ENCODE measurements around the gene ADGRG6.

DNA sequence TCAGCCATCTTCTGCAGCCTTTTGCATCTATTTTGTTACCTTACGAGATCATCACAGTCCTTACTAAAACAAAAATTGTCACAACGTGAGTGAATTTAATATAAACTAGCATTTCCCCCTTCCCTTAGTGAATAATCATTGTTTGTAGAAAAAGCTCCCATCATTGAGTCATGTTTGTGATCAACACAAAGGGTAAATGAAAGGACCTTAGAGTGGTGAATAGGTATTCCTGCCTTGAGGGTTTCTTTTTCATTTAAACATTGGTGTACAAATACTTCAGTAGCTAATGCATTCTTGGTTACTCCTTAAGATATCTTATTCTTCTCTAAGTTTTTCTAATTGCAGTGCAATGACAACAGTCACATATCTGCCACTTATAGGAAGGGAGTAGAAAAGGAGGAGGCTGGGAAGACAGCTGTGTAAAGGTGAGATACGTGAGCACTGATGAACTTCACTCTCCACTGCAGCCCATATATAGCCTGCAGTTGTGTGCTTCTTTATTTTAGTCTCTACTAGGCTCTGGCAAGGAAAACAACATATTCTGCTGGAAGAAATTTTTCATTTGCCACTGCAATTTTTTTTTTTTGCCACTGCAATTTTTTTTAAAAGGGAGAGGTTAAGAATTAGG lies 27.8 kb downstream of the ADGRG6 start:
- TF ChIP-seq, protein P1, sequence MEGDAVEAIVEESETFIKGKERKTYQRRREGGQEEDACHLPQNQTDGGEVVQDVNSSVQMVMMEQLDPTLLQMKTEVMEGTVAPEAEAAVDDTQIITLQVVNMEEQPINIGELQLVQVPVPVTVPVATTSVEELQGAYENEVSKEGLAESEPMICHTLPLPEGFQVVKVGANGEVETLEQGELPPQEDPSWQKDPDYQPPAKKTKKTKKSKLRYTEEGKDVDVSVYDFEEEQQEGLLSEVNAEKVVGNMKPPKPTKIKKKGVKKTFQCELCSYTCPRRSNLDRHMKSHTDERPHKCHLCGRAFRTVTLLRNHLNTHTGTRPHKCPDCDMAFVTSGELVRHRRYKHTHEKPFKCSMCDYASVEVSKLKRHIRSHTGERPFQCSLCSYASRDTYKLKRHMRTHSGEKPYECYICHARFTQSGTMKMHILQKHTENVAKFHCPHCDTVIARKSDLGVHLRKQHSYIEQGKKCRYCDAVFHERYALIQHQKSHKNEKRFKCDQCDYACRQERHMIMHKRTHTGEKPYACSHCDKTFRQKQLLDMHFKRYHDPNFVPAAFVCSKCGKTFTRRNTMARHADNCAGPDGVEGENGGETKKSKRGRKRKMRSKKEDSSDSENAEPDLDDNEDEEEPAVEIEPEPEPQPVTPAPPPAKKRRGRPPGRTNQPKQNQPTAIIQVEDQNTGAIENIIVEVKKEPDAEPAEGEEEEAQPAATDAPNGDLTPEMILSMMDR (IDR thresholded peaks at IDR 0.05) = no peak
- no peak for TF ChIP-seq POLR2A (IDR thresholded peaks at IDR 0.05)

Data from Peyer's patch (tissue), 4 donors.